SH-SY5Y (cell line): ENCODE results near the gene SMIM28.

ENCODE experiments used
- GATA2 ChIP-seq: IDR thresholded peaks from 2 replicates; pipeline ENCODE4 v1.6.1; 2011; ENCODE audit warnings: mild to moderate bottlenecking, low read depth, low read length
- GATA3 ChIP-seq: IDR thresholded peaks from 2 replicates; pipeline ENCODE4 v1.6.1; 2011; ENCODE audit warnings: low read depth, mild to moderate bottlenecking, low read length, moderate library complexity

- no peak for TF ChIP-seq GATA2
- TF ChIP-seq GATA3, result no peak
These were observed 29.8 kb upstream of the SMIM28 start for GRCh38 chr6:138347864-138348263.
